ENCODE data around the gene CLPTM1L.
A peak's percentile ranks its signal among the peaks of the same experiment; 100 is the strongest.
"Not testable (repeated sequence)": the region's sequence is repeated elsewhere in the genome, so short reads cannot be mapped to it uniquely, and the experiment has no call there.

The CLPTM1L gene

DNA sequence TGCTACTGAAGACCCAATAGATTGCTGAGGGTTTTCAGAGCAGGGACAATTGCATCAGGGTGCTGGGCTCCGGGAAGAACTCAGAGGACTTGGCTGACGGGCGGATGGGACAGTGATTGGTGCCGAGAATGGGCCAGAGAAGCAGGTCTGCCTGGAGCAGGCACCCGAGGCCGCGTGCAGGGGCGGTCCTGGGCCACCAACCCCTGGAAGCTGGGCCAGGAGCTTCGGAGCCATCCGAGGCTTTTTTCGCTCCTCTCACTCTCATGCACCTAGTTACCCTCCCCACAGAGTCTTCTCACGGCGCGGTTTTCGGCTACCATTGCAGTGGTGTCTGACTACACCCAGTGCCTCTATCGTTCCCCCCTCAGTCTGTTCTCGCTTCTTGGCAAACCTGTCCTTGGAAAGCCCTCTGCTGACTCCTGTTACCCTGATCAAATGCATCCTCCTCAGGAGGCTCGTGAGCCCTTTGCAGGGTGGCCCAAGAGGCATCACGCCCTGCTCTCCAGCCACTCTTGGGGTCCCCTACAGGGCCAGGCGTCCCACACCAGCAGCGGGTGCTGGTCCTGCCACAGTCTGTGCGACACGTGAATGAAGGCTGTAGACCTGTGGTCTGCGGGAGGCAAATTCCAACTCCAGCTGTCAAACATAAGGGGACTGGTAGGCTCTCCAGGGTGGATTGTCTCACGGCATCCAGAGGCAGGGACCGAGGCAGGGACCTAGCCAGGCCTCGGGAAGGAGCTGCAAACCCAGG lies 1.2 kb upstream of the CLPTM1L start:
- peaks cover 32% of the 10 kb centered on the region for H3K36me3 ChIP-seq (ENCODE audit: low read depth)
- H3K27me3 ChIP-seq (ENCODE audit: insufficient read depth, poor library complexity, severe bottlenecking), result no peaks in the 10 kb centered on the region
- H3K27ac ChIP-seq (ENCODE audit: poor library complexity, severe bottlenecking), result peak overlapping the region; percentile 60
- H3K4me3 ChIP-seq (ENCODE audit: severe bottlenecking), result peak overlapping the region; percentile 90
- peaks cover 8% of the 10 kb centered on the region for H3K4me1 ChIP-seq (ENCODE audit: insufficient read depth, poor library complexity, severe bottlenecking)
- no peak for ATAC-seq (ENCODE audit: low read depth)
- TF ChIP-seq, protein P1, sequence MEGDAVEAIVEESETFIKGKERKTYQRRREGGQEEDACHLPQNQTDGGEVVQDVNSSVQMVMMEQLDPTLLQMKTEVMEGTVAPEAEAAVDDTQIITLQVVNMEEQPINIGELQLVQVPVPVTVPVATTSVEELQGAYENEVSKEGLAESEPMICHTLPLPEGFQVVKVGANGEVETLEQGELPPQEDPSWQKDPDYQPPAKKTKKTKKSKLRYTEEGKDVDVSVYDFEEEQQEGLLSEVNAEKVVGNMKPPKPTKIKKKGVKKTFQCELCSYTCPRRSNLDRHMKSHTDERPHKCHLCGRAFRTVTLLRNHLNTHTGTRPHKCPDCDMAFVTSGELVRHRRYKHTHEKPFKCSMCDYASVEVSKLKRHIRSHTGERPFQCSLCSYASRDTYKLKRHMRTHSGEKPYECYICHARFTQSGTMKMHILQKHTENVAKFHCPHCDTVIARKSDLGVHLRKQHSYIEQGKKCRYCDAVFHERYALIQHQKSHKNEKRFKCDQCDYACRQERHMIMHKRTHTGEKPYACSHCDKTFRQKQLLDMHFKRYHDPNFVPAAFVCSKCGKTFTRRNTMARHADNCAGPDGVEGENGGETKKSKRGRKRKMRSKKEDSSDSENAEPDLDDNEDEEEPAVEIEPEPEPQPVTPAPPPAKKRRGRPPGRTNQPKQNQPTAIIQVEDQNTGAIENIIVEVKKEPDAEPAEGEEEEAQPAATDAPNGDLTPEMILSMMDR (IDR thresholded peaks at IDR 0.05; ENCODE audit: poor library complexity, severe bottlenecking), result no peak
- no peaks in the 10 kb centered on the region for H3K9me3 ChIP-seq (ENCODE audit: severe bottlenecking)
- no peak for DNase-seq (ENCODE audit: low spot score)

DNA sequence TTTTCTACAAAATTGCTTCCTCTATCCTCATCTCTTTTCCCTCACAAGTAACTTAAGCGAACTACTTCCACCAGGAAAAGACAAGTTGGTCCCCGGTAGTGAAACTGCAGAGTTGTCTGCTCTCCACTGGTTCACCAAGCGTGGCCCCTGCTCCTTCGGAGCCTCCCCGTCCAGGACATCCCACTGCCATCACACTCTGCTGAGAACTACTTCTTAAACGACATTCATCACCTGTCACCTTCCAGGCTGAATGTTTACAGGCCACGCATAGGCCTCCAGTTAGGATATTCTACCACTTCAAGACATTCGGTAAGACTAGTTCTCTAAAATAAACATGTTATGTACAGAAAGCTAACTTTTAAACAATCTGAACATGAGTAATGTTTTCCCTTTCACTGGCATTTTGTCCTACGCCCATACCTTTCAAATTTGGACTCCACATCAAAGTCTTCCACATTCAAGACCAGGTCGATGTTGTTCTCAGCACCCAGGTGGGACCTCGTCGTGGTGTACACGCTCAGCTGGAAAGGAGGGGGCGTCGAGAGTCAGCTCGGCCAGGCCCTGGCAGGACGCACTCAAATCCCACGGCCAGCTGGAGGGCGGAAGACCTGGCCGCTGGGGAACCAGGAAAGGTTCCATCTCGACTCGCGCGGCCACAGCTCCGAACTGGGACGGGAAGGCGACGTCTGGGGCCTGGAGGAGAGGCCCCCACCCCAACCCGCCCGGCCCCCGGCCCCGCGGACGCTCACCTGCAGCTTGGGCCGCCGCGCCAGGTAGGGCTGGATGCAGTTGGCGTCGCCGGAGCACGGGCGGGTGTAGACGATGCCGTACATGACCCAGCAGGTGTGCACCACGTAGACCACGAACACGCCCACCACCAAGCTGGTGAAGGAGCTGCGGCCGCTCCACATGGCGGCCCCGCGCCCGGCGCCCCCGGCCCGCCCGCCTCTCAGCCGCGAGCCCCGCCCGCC lies 683 bp downstream of the CLPTM1L start:
- DNase-seq (ENCODE audit: low spot score), result no peak
- Histone ChIP-seq H3K27ac (ENCODE audit: poor library complexity, severe bottlenecking) (peak overlapping the region; percentile 60), H3K36me3 (ENCODE audit: low read depth) (peaks cover 43% of the 10 kb centered on the region), H3K4me3 (ENCODE audit: severe bottlenecking) (peak overlapping the region; percentile 90), H3K27me3 (ENCODE audit: insufficient read depth, poor library complexity, severe bottlenecking) (no peaks in the 10 kb centered on the region), H3K4me1 (ENCODE audit: insufficient read depth, poor library complexity, severe bottlenecking) (peaks cover 8% of the 10 kb centered on the region), H3K9me3 (ENCODE audit: severe bottlenecking) (no peaks in the 10 kb centered on the region)
- TF ChIP-seq, protein P1 (IDR thresholded peaks at IDR 0.05; ENCODE audit: poor library complexity, severe bottlenecking), result no peak
- ATAC-seq (ENCODE audit: low read depth), result peak; percentile 15; the same call in 2 of the 3 replicates

DNA sequence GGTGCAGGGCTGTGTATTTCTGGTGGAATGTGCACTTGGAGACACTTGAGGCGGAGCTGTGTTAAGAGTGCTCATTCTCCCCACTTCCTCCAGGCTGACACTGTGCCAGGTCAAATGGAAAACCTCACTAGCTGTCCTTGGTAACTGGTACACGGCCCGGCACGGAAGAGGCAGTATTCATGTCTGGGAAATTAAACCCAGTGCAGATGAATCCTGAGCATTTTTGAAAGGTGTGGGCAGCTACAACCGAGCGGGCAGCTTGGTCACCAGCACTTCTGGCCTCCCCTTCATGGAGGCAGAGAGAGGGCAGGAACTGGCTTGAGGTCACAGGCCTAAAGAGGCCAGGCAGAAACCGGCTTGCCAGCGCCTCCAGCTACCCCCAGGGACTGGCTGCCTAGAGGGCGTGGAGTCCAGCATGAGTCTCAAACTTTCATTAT lies 1.6 kb downstream of the CLPTM1L start:
- ATAC-seq (ENCODE audit: low read depth) (no peak), DNase-seq (ENCODE audit: low spot score) (no peak)
- Histone ChIP-seq H3K36me3 (ENCODE audit: low read depth) (peaks cover 49% of the 10 kb centered on the region), H3K9me3 (ENCODE audit: severe bottlenecking) (no peaks in the 10 kb centered on the region), H3K4me3 (ENCODE audit: severe bottlenecking) (peak overlapping the region; percentile 90), H3K27ac (ENCODE audit: poor library complexity, severe bottlenecking) (peak overlapping the region; percentile 60), H3K4me1 (ENCODE audit: insufficient read depth, poor library complexity, severe bottlenecking) (peaks cover 8% of the 10 kb centered on the region), H3K27me3 (ENCODE audit: insufficient read depth, poor library complexity, severe bottlenecking) (no peaks in the 10 kb centered on the region)
- TF ChIP-seq, protein P1 (IDR thresholded peaks at IDR 0.05; ENCODE audit: poor library complexity, severe bottlenecking), result no peak

DNA sequence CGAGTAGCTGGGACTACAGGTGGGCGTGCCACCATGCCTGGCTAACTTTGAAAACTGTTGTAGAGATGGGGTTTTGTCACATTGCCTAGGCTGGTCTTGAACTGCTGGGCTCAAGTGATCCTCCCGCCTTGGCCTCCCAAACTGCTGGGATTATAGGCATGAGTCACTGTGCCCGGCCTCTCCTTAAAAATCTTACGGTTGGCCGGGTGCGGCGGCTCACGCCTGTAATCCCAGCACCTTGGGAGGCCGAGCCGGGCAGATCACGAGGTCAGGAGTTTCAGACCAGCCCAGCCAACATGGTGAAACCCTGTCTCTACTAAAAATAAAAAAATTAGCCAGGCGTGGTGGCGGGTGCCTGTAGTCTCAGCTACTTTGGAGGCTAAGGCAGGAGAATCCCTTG lies 2.2 kb downstream of the CLPTM1L start:
- not testable (repeated sequence) for DNase-seq (ENCODE audit: low spot score); H3K4me1 ChIP-seq (ENCODE audit: insufficient read depth, poor library complexity, severe bottlenecking); H3K4me3 ChIP-seq (ENCODE audit: severe bottlenecking); H3K9me3 ChIP-seq (ENCODE audit: severe bottlenecking); ATAC-seq (ENCODE audit: low read depth); H3K27me3 ChIP-seq (ENCODE audit: insufficient read depth, poor library complexity, severe bottlenecking)
- Histone ChIP-seq H3K27ac (ENCODE audit: poor library complexity, severe bottlenecking) (peak overlapping the region; percentile 60), H3K36me3 (ENCODE audit: low read depth) (peaks cover 55% of the 10 kb centered on the region)

DNA sequence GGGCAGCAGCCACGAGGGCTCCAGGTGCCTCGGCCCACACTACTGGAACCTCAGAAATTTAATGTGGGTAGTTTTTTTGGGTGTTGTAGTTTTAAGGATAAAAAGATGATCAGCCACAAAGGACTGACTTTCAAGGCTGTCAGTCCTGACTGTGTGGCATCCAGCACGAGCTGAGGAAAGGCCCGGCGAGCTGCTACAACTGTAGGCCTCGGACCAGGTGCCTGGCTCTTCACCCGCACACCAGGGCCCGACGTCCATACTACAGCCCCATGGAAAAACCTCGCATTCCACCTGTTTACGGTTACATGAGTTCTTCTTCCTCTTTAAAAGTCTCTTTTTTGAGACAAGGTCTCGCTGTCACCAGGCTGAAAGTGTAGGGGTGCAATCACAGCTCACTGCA lies 2.6 kb downstream of the CLPTM1L start:
- H3K36me3 ChIP-seq (ENCODE audit: low read depth), result peaks cover 60% of the 10 kb centered on the region
- no peak for DNase-seq (ENCODE audit: low spot score)
- no peaks in the 10 kb centered on the region for H3K27me3 ChIP-seq (ENCODE audit: insufficient read depth, poor library complexity, severe bottlenecking)
- no peak overlapping the region for H3K27ac ChIP-seq (ENCODE audit: poor library complexity, severe bottlenecking)
- H3K4me3 ChIP-seq (ENCODE audit: severe bottlenecking), result no peak overlapping the region
- ATAC-seq (ENCODE audit: low read depth), result no peak
- peaks cover 8% of the 10 kb centered on the region for H3K4me1 ChIP-seq (ENCODE audit: insufficient read depth, poor library complexity, severe bottlenecking)
- TF ChIP-seq, protein P1 (IDR thresholded peaks at IDR 0.05; ENCODE audit: poor library complexity, severe bottlenecking), result no peak
- no peaks in the 10 kb centered on the region for H3K9me3 ChIP-seq (ENCODE audit: severe bottlenecking)
